ENCODE results near the gene PYCR2. TPM values are rescaled to one million over a fixed set of nuclear protein-coding genes. Genes with fewer than 3 reads are reported as not detected.

Gene PYCR2
- total RNA-seq, 4 donors from 2014 or later = 28.8 to 53.8 (median 43.3) TPM

DNA sequence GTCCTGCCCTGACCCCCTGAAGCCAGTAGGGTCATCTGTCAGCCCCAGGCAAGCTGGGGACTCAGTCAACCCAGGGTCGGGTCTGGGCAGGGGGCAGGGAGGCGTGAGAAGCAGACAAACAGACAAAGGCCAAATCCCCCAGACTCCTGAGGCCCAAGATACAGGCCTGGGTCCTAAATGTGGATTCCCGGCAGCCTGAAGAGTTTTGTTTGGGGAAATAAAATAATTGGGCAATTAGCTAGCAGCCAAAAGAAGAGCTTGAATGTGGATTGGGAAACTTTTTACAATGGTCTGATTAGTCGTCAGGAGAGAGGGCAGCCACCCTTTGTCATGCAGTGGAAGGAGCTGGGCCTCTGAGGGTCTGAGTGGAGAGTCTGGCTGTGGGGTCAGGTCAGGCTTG, 21.5 kb upstream of the PYCR2 start:
- H3K27ac ChIP-seq = no peak overlapping the region
- DNase-seq (ENCODE audit: low spot score in 2 of 2) = no peak
- TF ChIP-seq POLR2A (IDR thresholded peaks at IDR 0.05) = no peak
- TF ChIP-seq, protein P1, sequence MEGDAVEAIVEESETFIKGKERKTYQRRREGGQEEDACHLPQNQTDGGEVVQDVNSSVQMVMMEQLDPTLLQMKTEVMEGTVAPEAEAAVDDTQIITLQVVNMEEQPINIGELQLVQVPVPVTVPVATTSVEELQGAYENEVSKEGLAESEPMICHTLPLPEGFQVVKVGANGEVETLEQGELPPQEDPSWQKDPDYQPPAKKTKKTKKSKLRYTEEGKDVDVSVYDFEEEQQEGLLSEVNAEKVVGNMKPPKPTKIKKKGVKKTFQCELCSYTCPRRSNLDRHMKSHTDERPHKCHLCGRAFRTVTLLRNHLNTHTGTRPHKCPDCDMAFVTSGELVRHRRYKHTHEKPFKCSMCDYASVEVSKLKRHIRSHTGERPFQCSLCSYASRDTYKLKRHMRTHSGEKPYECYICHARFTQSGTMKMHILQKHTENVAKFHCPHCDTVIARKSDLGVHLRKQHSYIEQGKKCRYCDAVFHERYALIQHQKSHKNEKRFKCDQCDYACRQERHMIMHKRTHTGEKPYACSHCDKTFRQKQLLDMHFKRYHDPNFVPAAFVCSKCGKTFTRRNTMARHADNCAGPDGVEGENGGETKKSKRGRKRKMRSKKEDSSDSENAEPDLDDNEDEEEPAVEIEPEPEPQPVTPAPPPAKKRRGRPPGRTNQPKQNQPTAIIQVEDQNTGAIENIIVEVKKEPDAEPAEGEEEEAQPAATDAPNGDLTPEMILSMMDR (IDR thresholded peaks at IDR 0.05) = no peak
- TF ChIP-seq EP300 (IDR thresholded peaks at IDR 0.05) = no peak
- TF ChIP-seq POLR2AphosphoS5 (IDR thresholded peaks at IDR 0.05) = no peak
- H3K36me3 ChIP-seq = no peaks in the 10 kb centered on the region
- no peaks in the 10 kb centered on the region for H3K9me3 ChIP-seq
- H3K4me1 ChIP-seq = peaks cover 12% of the 10 kb centered on the region
- no peak overlapping the region for H3K4me3 ChIP-seq
- WGBS = 77% methylated on average over 4 of the region's 4 CpGs
- no peaks in the 10 kb centered on the region for H3K27me3 ChIP-seq

DNA sequence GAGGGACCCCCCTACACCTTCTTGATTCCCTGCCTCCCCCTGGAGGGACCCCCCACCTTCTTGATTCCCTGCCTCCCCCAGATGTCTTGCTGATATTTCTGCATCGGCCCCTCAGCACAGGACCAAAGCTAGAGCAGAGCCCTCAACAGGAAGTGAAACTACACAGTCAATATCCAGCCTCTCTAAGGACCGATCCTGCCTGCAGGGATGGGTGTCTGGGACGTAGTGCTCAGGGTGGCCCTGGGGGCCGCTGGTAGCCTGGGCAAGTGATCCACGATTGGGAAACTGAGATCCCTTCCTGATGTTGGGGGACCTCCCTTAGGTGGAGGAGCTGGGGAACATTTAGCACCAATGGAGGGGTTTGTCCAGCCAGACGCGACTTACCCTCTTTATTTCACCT, 20.9 kb upstream of the PYCR2 start:
- no peaks in the 10 kb centered on the region for H3K9me3 ChIP-seq
- H3K27me3 ChIP-seq = no peaks in the 10 kb centered on the region
- H3K4me1 ChIP-seq = peaks cover 13% of the 10 kb centered on the region
- no peak for TF ChIP-seq EP300 (IDR thresholded peaks at IDR 0.05)
- TF ChIP-seq POLR2A (IDR thresholded peaks at IDR 0.05) = no peak
- TF ChIP-seq POLR2AphosphoS5 (IDR thresholded peaks at IDR 0.05) = no peak
- TF ChIP-seq, protein P1 (IDR thresholded peaks at IDR 0.05) = no peak
- DNase-seq (ENCODE audit: low spot score in 2 of 2) = no peak
- no peak overlapping the region for H3K27ac ChIP-seq
- H3K36me3 ChIP-seq = no peaks in the 10 kb centered on the region
- H3K4me3 ChIP-seq = no peak overlapping the region
- WGBS = 89% methylated on average over 4 of the region's 7 CpGs

DNA sequence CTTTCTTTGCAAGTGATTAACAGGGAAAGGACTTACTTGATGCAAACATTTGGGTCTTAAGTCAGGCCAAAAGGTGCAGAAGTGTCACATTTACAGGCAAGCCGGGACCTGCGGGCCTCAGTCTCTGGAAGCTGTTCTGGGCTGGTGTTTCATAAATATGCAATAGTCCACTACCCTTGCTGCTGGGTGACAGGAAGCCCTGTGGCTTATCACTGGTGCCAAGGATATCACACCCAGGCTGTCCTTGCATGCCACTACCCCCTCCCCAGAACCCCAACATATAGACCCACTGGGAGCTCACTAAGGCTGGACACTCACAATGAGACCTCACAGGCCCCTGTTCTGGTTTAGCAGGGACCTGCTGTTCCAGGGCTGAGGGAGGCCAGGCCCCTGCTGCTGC, 20.3 kb upstream of the PYCR2 start:
- no peak for DNase-seq (ENCODE audit: low spot score in 2 of 2)
- Histone ChIP-seq H3K36me3 (no peaks in the 10 kb centered on the region), H3K4me3 (no peak overlapping the region), H3K27me3 (no peaks in the 10 kb centered on the region), H3K9me3 (no peaks in the 10 kb centered on the region), H3K27ac (no peak overlapping the region), H3K4me1 (peaks cover 19% of the 10 kb centered on the region)
- 88% methylated on average over 2 of the region's 2 CpGs for WGBS
- TF ChIP-seq EP300 (IDR thresholded peaks at IDR 0.05) (no peak), POLR2A (IDR thresholded peaks at IDR 0.05) (no peak), POLR2AphosphoS5 (IDR thresholded peaks at IDR 0.05) (no peak)
- TF ChIP-seq, protein P1 (IDR thresholded peaks at IDR 0.05) = no peak

DNA sequence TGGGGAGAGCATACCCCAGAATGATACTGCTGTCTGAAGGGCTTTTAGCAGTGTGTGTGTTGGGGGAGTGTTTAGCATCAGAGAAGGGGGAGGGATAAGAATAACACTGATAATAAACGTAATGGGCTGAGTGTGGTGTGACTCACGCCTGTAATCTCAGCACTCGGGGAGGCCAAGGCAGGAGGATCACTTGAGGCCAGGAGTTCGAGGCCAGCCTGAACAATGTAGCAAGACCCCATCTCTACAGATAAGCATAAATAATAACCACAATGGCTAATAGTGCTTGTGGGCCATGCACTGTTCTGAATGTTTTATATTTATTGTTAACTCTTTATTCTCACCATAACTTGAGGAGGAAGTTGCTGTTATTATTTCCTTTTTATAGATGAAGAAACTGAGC, 19.5 kb upstream of the PYCR2 start:
- H3K36me3 ChIP-seq = no peaks in the 10 kb centered on the region
- WGBS = 89% methylated on average over 4 of the region's 4 CpGs

DNA sequence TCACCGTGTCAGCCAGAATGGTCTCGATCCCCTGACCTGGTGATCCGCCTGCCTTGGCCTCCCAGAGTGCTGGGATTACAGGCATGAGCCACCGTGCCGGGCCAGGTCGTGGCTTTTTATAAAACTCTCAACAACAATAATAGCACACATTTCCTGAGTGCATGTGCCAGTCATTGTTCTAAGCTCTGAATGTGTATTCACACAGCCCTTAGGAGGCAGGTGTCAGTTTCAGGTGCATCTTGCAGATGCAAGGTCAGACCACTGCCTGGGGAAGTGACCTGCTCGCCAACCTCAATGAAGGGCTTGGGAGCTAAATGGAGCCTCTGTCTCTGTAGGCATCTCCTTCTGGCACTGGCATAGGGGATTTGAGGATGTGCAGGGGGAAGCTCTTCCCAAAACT, 18.5 kb upstream of the PYCR2 start:
- DNase-seq (ENCODE audit: low spot score in 2 of 2) = no peak
- TF ChIP-seq EP300 (IDR thresholded peaks at IDR 0.05) (no peak), POLR2AphosphoS5 (IDR thresholded peaks at IDR 0.05) (no peak), POLR2A (IDR thresholded peaks at IDR 0.05) (no peak)
- TF ChIP-seq, protein P1 (IDR thresholded peaks at IDR 0.05) = no peak
- Histone ChIP-seq H3K4me1 (peaks cover 19% of the 10 kb centered on the region), H3K36me3 (no peaks in the 10 kb centered on the region), H3K4me3 (no peak overlapping the region), H3K9me3 (no peaks in the 10 kb centered on the region), H3K27ac (no peak overlapping the region), H3K27me3 (no peaks in the 10 kb centered on the region)
- 62% methylated on average over 7 of the region's 7 CpGs for WGBS

More for the DNA sequence above, 19.5 kb upstream of the PYCR2 start:
- H3K27me3 ChIP-seq = no peaks in the 10 kb centered on the region
- TF ChIP-seq EP300 (IDR thresholded peaks at IDR 0.05) (no peak), POLR2AphosphoS5 (IDR thresholded peaks at IDR 0.05) (no peak), POLR2A (IDR thresholded peaks at IDR 0.05) (no peak)
- TF ChIP-seq, protein P1 (IDR thresholded peaks at IDR 0.05) = no peak
- DNase-seq (ENCODE audit: low spot score in 2 of 2) = no peak
- H3K9me3 ChIP-seq = no peaks in the 10 kb centered on the region
- H3K4me3 ChIP-seq = no peak overlapping the region
- peaks cover 19% of the 10 kb centered on the region for H3K4me1 ChIP-seq
- no peak overlapping the region for H3K27ac ChIP-seq

Measured in suprapubic skin (tissue), 4 donors.